Stimulated activated naive CD8-positive, alpha-beta T cell treated with anti-CD3 and anti-CD28 coated beads, Interleukin-15, Interleukin-2, amounts not matched to agents 100 U/mL and 50 U/mL, for 24 hours (primary cell): Measurements from ENCODE around the gene C11orf54.
"Not testable (repeated sequence)": the region's sequence is repeated elsewhere in the genome, so short reads cannot be mapped to it uniquely, and the experiment has no call there.

ENCODE experiments used
- ATAC-seq: fragments of 150-1000 bp; cut with Tn5 transposase; one replicate; pipeline ENCODE4 v1.10.0; 2021
- DNase-seq: peaks from one replicate; pipeline ENCODE4 v3.0.0; 2021

The C11orf54 gene

DNA sequence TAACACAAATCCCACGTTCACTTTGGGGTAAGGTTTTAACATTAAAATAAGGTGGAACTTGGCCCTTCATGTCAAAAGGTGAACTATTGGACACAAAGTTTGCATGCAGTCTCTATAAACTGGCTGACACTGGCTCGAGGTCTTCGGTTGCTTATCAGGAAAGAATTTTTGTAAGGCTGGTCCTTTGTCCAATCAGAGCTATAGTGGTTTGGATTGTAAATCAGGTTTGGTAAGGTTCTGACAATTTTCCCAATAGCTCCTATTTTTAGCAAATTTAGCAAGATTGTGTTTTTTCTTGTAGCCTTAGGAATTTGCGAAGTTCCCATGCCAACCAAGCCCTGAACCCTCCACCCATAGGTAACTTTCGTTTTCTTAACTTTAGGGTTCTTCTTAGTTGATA, 25.0 kb downstream of the C11orf54 start:
- ATAC-seq, result no peak
- DNase-seq, result no peak

DNA sequence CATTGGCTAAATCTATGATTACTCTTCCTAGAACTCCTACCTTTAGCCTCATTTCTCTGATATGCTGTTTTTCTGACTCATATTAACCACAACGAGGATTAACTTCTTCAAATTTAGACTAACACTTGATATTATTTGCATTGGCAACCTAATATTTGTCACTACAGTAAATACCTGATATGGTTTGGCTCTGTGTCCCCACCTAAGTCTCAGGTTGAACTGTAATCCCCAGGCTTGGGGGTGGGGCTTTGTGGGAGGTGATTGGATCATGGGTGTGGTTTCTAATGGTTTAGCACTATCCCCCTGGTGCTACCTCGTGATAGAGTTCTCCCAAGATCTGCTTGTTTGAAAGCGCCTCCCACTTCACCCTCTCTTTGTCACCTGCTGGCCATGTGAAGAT, 25.5 kb downstream of the C11orf54 start:
- ATAC-seq, result no peak
- no peak for DNase-seq

DNA sequence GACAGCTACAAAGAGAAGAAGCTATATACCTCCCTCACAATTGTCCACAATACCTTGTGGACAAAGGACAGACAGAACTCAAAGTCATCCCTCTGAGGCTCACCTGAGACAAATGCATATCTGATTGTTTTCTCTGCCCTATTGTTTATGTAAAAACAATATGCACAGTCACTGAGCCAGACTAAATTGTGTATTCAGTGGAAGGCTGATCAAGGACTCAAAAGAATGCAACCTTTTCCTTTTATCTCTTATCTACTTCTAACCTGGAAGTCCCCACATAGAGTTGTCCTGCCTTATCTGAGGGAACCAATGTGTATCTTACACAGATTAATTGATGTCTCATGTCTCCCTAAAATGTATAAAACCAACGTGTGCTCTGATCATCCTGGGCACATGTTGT, 28.7 kb downstream of the C11orf54 start:
- ATAC-seq, result no peak
- DNase-seq, result no peak

DNA sequence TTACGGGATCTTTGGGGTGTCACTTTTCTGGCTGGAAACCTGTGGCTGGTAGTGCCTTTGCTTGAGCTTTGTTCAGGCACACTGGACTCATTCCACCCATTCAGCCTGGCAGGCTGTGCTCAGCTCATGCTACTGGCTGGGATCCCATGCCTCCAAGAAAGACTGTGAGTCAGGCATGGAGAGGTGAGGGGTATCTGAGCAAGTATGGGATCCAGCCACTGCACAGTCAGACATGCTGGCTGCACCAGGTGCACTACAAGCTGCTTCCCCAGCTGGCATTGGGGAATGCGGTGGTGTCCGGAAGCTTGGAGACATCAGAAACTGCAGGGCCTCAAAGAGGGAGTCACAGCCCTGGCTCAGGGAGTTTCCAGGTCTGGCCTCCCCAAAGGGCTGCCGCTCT, 30.7 kb downstream of the C11orf54 start:
- DNase-seq, result no peak
- no peak for ATAC-seq

DNA sequence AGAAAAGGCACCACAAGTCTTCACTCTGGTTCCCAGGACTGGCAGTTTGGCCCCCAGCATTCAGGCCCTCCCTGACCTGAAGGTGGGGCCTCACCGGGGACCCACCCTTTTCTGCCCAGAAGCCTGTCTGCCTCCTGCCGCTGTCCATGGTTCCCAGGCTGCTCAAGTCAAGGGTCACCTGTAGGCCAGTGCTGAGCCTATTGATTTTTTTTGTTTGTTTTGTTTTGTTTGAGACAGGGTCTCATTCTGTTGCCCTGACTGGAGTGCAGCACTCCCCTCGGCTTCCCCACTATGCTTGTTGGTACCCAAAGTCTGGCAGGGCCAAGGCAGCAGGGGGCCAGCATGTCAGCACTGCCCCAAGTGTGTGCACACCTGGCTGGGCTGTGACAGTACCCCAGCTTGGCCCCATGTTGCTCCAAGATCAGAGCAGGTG, 31.6 kb downstream of the C11orf54 start:
- no peak for DNase-seq
- no peak for ATAC-seq

DNA sequence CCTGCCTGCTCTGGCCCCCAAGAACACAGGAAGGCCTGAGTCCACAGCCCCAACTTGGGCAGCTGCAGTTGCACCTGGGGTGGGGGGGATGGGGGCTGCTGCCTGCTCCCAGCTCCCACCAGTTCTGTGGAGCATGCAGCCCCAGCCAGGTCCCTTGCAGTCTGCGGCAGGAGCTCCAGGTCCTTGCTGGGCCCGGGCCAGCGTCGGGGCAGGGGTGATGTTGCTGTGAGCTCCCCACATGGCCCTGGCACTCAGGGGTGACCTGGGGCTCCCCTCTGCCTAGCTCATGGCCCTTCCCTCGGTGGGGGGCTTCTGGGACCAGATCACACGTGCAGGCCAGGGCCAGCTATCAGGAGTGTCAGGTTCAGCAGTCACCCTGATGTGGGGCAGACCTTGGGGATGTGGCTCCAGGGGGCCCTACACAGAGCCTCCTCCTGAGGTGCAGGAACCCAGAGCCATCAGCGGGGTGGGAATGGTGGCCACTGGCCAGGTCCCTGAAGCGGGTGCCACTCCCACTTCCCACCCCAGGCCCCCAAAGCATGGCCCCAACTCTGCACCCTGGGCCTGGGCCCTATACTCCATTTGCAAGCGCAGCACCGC, 32.2 kb downstream of the C11orf54 start:
- peak; percentile 14 for ATAC-seq
- DNase-seq, result no peak

DNA sequence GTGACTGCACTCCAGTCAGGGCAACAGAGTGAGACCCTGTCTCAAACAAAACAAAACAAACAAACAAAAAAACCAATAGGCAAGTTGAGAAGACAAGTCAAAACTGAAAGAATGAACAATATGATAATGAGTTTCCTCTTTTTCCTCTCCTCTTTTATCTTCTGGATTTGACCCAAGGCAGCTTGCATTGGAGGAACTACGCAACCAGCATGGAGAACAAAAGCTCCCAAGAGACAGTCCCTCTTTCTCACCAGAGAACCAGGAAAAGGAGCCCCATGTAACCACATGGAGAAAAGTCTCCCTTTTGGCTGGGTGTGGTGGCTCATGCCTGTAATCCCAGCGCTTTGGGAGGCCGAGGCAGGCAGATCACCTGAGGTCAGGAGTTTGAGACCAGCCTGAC, 33.1 kb downstream of the C11orf54 start:
- not testable (repeated sequence) for ATAC-seq, DNase-seq

DNA sequence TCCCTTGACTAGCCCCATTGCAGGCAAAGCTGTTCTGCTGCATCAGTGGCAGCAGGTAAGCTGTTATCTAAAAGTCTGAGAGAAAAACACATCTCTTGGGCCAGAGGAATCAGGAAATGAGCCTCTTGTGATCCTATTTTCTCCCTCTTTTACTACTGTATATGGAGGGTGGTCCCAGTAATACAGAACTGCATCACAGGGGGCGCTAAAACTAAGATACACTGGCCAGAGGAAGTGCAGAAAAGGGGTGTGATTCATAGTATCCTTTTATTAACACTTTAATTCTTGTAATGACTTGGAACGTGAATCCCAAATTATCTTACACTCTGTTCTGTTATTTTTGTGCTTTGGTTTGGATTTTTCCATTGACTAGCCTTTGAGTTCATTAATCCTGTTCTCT, 33.8 kb downstream of the C11orf54 start:
- peak; percentile 32 for DNase-seq
- no peak for ATAC-seq

DNA sequence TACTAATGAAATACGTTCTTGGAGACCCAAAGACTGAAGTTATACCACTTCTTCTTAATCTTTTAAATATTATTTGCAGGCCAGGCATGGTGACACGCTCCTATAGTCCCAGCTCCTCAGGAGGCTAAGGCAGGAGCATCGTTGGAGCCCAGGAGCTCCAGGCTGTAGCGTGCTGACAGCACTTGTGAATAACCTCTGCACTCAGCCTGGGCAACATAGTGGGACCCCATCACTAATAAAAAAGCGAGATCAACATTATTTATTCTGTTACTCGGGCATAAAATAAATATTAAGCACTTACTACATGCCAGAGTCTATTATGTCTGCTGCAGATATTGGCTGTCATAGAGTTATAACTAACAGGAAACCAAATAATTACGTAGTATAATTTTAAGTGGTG, 41.9 kb downstream of the C11orf54 start:
- DNase-seq (no peak), ATAC-seq (no peak)

DNA sequence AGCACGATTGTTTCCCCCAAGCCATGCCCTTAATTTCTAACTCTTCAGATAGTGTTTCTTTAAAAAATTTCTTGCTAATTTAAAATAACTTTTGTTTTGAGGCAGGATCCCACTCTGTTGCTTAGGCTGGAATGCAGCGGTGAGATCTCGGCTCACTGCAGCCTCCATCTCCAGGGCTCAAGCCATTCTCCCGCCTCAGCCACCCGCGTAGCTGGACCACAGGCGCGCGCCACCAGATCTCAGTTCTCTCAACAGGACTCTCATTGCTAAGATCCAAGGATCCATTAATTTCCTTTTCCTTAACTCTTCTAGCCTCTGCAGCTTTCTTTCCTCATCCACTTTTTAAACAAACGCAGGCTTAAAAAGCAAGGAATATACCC, 42.3 kb downstream of the C11orf54 start:
- DNase-seq (no peak), ATAC-seq (peak; percentile 48)

DNA sequence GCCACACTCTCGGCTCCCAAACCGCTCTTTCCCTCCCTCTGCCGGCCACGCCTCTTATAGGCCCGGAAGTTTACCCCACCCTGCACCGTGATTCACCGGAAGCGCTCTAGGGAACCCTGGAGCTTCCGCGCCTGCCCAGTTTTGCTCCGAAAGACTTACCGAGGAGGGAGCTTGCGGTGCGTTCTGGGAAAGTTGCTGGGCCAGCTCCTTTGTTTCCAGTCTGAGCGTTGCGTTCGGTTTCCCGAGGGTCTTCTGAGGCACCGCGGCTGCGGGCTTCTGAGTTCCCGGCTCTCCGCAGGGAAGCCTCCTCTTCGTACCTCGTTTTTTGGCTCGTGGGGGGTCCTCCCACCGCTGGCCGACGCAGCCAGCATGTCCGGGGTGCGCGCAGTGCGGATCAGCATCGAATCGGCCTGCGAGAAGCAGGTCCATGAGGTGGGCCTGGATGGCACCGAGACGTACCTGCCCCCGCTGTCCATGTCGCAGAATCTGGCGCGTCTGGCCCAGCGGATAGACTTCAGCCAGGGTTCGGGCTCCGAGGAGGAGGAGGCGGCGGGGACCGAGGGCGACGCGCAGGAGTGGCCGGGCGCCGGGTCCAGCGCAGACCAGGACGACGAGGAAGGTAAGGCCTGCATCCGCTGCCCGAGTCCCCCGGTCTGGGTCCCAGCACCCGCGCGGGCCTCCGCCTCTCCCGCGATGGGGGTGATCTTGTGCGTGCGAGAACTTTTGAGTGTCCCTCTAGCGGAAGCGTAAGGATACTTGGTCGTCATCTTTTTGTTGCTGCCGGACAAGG, 42.9 kb downstream of the C11orf54 start, which contains the start of gene MED17:
Gene MED17 (plus strand): TSS at position 138 of the 790 bp plus-strand sequence. CDS start 232 bp downstream, at position 370.
- DNase-seq, result peak; percentile 90
- ATAC-seq, result peak; percentile 99

DNA sequence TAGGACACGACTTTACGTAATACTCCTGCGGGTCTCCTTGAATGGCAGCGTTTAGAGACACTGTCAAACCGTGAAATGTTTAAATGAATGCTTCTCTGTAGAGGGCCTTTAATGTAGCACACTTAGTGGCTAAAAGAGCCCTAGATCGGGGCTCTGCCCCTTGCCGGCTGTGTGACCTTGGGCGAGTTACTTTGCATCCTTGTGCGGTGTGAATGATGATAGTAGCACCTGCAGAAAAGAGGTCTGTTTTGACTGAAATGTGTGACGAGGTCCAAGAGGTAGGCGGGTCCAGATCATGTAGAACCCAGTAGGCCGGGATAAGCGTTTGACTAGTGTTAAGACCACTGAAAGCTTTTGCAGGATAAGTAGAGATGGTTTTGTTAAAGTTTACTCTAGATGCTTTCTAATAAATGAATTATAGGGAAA, 43.5 kb downstream of the C11orf54 start:
- DNase-seq, result peak; percentile 20
- ATAC-seq, result peak; percentile 33

DNA sequence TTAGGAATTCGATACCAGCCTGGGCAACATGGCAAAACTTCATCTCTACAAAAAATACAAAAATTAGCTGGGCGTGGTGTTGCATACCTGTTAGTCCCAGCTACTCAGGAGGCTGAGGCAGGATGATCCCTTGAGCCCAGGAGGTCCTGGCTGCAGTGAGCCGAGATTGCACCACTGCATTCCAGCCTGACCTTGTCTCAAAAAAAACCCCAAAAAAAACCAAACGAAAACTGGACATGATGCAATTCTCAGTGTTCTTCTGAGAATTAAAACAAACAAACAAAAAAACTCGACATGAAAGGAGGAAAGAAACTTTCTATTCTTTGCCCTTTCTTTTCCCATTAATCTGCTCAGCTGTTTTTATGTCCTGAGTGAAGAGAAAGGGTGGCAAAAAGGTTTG, 50.0 kb downstream of the C11orf54 start:
- DNase-seq, result no peak
- no peak for ATAC-seq

DNA sequence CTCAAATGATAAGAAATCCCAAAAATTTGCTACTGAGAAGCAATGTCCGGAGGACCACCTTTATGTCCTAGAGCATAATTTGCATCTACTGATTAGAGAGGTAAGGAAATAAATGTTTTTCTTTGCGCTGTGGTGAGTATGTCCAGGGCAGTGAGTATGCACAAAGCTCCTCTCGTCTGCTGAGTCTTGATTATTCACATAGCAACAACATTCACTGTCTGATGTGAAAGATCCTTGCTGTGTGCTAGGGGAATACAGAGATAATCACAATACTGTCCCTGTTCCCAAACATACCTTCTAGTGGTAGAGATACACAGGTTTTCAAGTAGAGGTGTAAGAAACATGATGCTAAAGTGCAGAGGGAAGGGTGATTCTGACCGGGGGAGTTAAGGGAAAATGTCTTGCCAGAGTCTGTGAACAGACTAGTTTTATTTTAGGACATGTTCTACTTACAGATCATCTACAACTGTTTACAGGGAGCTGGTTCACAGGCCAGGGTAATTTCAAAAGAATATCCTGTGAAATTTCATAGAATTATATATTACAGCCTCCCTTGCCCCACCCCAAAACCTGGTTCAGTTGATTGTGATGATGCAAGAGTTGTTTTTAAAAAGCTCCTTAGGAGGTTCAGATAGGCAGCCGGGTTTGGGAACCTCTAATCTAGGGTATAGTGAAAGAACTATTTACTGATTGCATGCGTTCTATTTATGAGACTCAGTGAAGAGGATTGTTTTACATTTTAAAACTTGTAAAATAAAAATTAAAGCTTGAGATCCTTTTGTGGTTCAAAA, 55.2 kb downstream of the C11orf54 start:
- no peak for ATAC-seq
- DNase-seq, result no peak

DNA sequence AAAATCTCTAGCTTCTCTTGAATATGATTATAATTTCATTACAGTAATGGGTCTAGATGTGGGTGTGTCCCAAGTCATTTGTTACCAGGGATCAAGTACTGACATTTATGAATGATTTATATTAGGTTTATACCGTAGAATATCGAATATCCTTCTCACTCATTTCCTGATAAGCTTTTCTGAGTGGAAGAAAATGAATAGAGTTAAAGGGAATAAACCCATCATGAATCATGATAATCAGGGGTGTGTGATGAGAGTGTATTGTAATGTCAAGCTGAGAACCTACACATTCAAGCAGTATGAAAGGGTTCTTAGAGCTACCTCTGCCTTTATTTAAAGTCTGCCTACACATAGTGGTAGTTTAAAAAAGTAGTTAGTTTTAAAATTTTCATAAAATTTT, 59.9 kb downstream of the C11orf54 start:
- DNase-seq, result no peak
- no peak for ATAC-seq

DNA sequence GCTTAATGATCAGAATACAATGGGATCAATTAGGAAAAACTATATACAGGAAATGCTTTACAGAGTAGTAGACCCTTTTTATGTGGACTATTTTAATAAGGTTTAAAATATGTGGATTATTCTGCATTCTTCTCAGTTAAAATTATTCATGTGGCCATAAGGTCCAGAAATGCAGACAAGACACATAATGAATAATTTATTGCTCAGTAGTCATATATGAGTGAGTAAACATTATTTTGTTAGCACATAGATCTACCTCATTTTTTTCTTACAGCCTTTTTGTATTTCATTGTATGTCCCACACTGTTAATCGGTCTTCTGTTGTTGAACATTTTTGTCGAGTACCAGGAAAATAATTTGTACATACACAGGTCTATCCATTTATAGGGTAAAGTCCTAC, 63.4 kb downstream of the C11orf54 start:
- ATAC-seq, result no peak

DNA sequence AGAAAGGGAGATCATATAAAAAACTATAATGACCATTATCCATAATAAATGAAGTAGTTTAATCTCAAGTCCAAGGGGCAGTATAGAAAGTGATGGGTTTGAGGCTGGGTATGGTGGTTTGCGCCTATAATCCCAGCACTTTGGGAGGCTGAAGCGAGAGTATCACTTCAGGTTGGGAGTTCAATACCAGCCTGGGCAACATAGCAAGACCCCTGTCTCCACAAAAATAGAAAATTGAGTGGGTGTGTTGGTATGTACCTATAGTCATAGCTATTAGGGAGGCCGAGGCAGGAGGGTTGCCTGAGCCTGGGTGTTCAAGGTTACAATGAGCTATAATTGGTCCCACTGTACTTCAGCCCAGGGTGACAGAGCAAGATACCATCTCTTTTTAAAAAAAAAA, 66.5 kb downstream of the C11orf54 start:
- ATAC-seq, result no peak
- DNase-seq, result no peak

More for the DNA sequence above, 63.4 kb downstream of the C11orf54 start:
- DNase-seq, result no peak

DNA sequence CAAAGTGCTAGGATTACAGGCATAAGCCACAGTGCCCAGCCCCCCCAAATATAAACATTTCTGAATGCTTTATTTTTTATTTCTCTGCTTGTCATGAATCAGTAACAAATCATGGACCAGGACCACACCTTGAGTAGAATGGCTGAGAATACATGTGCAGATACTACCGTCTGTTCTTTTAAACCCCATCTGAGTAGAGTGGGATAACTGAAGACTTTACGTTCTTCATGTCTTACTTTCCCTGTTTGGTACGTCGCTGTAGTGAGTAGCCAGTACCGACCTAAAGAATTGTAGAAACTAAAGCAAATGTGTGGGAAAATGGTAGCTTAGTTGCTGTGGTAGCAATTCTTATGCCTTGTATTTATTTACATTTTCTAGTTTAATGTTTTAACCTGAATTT, 72.5 kb downstream of the C11orf54 start:
- no peak for DNase-seq
- ATAC-seq, result no peak
